NB4 (cell line): Measurements from ENCODE around the gene GRB2.

Experiments
- POLR2A ChIP-seq: IDR thresholded peaks from 2 replicates; pipeline ENCODE4 v1.6.1; 2011; ENCODE audit warnings: mild to moderate bottlenecking; ENCODE audit not compliant: insufficient read length; ENCODE audit errors: extremely low read depth
- TF ChIP-seq, protein P1 (sequence below): IDR thresholded peaks from one replicate; pipeline ENCODE4 v1.5.1; 2012; ENCODE audit warnings: low read depth, low read length

DNA sequence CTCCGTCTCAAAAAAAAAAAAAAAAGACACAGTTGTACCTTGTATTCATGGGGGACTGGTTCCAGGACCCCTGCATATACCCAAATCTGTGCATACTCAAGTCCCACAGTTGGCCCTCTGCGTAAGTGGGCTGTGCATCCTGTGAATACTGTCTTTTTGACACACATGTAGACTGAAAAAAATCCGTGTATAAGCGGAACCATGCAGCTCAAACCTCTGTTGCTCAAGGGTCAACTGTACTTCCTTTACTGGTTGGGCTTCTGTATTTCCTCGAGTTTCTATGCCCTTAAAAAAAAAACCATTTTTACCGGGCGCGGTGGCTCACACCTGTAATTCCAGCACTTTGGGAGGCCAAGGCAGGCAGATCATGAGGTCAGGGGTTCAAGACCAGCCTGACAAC is 52.3 kb downstream of the GRB2 start:
- TF ChIP-seq, protein P1, sequence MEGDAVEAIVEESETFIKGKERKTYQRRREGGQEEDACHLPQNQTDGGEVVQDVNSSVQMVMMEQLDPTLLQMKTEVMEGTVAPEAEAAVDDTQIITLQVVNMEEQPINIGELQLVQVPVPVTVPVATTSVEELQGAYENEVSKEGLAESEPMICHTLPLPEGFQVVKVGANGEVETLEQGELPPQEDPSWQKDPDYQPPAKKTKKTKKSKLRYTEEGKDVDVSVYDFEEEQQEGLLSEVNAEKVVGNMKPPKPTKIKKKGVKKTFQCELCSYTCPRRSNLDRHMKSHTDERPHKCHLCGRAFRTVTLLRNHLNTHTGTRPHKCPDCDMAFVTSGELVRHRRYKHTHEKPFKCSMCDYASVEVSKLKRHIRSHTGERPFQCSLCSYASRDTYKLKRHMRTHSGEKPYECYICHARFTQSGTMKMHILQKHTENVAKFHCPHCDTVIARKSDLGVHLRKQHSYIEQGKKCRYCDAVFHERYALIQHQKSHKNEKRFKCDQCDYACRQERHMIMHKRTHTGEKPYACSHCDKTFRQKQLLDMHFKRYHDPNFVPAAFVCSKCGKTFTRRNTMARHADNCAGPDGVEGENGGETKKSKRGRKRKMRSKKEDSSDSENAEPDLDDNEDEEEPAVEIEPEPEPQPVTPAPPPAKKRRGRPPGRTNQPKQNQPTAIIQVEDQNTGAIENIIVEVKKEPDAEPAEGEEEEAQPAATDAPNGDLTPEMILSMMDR = no peak
- no peak for TF ChIP-seq POLR2A
